LNCaP clone FGC (cell line): ENCODE results near the gene CDC14A.

ENCODE experiments used
- DNase-seq: peaks from one replicate; pipeline ENCODE4 v3.0.0-alpha.2; 2011; ENCODE audit warnings: low read depth
- H3K4me3 ChIP-seq: 2 replicates; pipeline ENCODE4 v1.5.1; 2011; ENCODE audit warnings: mild to moderate bottlenecking, low read depth, low read length, control low read depth
- TF ChIP-seq, protein P1 (sequence below): IDR thresholded peaks from 2 replicates; pipeline ENCODE4 v1.5.1; 2012; ENCODE audit warnings: mild to moderate bottlenecking; ENCODE audit not compliant: control insufficient read depth, insufficient read depth; ENCODE audit errors: extremely low read depth

Gene CDC14A

DNA sequence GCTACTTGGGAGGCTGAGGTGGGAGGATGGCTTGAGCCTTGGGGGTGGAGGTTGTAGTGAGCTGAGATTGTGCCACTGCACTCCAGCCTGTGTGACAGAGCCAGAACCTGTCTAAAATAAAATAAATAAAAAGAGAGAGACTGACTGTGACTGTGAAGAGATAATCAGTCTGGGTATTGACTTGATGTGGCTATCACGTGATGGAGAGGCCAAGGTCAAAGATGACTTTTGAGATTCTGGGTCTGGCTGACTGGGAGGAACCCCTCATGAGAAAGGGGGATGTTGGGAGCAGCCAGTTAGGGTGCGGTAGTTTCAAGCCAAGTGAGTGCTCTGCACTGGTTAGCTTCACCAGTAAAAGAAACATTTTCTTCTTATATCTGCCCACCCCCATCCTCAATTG, 66.8 kb downstream of the CDC14A start:
- DNase-seq: no peak
- TF ChIP-seq, protein P1, sequence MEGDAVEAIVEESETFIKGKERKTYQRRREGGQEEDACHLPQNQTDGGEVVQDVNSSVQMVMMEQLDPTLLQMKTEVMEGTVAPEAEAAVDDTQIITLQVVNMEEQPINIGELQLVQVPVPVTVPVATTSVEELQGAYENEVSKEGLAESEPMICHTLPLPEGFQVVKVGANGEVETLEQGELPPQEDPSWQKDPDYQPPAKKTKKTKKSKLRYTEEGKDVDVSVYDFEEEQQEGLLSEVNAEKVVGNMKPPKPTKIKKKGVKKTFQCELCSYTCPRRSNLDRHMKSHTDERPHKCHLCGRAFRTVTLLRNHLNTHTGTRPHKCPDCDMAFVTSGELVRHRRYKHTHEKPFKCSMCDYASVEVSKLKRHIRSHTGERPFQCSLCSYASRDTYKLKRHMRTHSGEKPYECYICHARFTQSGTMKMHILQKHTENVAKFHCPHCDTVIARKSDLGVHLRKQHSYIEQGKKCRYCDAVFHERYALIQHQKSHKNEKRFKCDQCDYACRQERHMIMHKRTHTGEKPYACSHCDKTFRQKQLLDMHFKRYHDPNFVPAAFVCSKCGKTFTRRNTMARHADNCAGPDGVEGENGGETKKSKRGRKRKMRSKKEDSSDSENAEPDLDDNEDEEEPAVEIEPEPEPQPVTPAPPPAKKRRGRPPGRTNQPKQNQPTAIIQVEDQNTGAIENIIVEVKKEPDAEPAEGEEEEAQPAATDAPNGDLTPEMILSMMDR: no peak
- H3K4me3 ChIP-seq: no peak overlapping the region

DNA sequence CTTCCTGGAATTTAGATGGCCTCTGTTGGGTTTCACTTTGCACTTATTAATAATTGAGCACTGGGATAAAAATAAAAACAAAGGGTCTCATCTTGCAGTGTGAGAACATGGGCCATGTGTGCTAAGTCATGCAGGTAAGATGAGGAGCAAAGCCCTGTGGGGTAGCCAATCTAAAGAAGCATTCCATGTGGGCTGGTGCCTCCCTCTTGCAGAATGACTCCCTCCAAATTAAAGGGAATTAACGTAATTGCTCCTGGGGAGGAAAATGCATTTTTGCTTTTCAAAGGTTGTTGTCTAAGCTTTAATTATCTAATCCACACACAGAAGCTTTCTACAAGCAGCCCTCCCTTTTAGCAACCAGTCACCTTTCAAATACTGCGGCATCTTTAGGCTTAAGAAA, 69.8 kb downstream of the CDC14A start:
- no peak for DNase-seq
- TF ChIP-seq, protein P1: no peak
- H3K4me3 ChIP-seq: no peak overlapping the region

DNA sequence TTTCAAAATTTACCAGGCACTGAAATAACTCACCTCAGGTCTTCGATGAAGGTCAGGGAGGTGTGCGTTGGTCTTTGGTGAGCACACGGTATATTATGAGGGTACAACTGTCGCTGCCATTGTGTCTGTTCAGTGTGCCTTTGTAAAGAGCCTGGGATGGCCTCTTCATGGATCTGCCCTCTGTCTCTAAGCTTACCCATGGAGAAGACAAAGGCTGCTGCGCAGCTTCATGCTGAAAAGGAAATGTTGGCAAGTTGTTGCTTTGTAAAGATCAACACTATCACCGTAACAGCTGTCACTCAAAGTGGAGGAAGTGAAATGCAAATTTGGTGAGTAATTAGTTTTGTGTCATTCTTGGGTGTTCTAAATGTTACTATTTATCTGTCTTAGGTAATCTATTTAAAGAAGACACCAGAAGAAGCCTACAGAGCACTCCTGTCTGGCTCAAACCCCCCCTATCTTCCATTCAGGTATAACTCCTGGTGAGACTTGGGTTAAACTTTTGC, 71.6 kb downstream of the CDC14A start:
- H3K4me3 ChIP-seq: no peak overlapping the region
- TF ChIP-seq, protein P1: no peak
- no peak for DNase-seq

DNA sequence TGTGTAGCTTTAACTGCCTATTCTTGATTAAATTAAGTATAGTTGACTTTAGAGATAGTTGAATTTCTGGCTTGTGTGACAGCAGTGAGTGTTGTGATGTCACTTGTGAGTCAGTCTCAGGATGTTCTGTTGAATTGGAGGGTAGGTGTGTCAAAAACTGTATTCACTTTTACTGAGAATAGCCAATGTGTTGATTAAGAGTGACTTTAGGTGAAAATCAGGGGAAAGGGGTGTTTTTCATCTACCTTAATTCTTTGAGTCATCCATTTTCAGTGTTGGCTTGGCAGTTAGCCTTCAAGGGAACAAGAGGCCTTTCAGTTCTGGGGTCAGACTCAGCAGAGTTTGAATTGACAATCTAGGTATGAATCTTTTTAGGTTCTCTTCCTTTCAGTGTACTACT, 75.9 kb downstream of the CDC14A start:
- H3K4me3 ChIP-seq: no peak overlapping the region
- TF ChIP-seq, protein P1: no peak
- DNase-seq: no peak

DNA sequence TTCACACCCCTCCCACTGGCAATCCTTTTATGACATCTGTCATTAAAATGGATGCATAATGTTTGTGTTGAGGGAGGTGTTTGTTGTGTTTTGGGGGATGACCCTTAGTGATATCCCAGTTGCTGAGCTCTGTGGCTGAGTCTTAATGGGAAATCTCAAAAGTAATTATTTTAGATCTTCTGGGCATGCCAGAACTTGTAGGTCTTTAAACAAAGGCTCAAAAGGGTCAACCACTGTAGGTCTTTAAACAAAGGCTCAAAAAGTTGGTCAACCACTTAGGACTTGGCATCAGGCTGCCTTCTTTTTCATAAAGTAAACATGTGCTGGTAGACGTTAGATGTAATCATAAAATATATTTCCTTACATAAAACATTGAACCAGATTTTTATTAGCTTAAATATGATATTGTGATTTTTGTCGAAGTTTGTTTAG, 78.0 kb downstream of the CDC14A start:
- TF ChIP-seq, protein P1: no peak

DNA sequence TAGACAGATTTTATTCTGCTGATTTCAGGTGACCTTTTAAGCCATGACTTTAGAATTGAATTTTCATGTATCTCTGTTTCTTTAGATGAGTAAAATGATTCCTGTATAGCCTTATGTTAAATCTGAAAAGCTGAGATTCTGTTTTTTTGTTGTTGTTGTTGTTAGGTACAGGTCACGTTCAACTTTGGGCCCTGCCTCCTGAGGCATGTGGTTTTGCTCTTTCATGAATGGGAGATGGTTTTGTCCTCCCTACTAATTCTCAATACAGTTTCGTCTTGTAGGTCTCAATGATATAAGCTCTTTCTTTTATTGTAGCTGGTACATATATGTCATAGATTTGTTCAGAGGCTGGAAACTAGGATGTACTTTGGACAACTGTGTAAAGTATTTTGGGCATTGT, 79.6 kb downstream of the CDC14A start:
- H3K4me3 ChIP-seq: no peak overlapping the region
- no peak for DNase-seq
- TF ChIP-seq, protein P1: no peak

More for the DNA sequence above, 78.0 kb downstream of the CDC14A start:
- DNase-seq: peak; percentile 96
- 0 out of 2 replicates have a peak overlapping the region, but pooled peaks have one; percentile 1 for H3K4me3 ChIP-seq

DNA sequence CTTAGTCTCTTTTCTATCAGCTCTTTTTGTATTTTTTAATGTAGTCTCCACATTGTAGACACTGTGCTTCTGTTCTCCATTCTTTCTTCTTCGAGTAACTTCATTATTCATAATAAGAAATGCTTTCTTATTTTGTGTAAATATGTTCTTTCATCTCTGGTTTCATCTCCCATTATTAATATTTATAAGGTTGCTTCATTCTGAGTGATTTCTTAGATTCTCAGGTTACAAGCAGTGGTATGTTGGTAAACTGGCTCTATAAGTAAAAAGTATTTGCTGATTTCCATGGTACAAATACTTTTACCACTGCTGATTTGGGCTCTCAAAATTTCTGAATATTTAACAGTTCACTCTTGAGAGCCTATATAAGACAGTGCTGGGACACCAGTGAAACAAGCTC, 81.3 kb downstream of the CDC14A start:
- no peak for DNase-seq
- no peak overlapping the region for H3K4me3 ChIP-seq
- TF ChIP-seq, protein P1: no peak
